SK-N-SH (cell line): Measurements from ENCODE around the gene ZSCAN25.

Experiments used
- CHD2 ChIP-seq: fragments of 150-350 bp; IDR thresholded peaks from 2 replicates; pipeline ENCODE4 v1.6.1; 2018; ENCODE audit warnings: low read length; ENCODE audit not compliant: partially characterized antibody
- EP300 ChIP-seq, 2 experiments: IDR thresholded peaks; 2 replicates each; pipeline versions ENCODE4 v1.4.0 to v1.6.1; 2012; ENCODE audit warnings: borderline replicate concordance in 1 of 2, low read depth in 1 of 2, low read length in 1 of 2
- MXI1 ChIP-seq: IDR thresholded peaks from 2 replicates; pipeline ENCODE4 v1.6.1; 2012; ENCODE audit warnings: mild to moderate bottlenecking, low read depth, low read length, improper control_type of control experiment
- POLR2AphosphoS5 ChIP-seq: IDR thresholded peaks from 2 replicates; pipeline ENCODE4 v1.6.1; 2012; ENCODE audit warnings: low read depth, low read length
- RAD21 ChIP-seq: IDR thresholded peaks from 2 replicates; pipeline ENCODE4 v1.6.1; 2012; ENCODE audit warnings: mild to moderate bottlenecking, low read length
- RCOR1 ChIP-seq: fragments of 150-350 bp; IDR thresholded peaks from 2 replicates; pipeline ENCODE4 v1.6.1; 2017; ENCODE audit warnings: antibody characterized with exemption, low read length
- RFX5 ChIP-seq: IDR thresholded peaks from 2 replicates; pipeline ENCODE4 v1.6.1; 2012; ENCODE audit warnings: mild to moderate bottlenecking, improper control_type of control experiment, low read length
- RXRA ChIP-seq: IDR thresholded peaks from 2 replicates; pipeline ENCODE4 v1.4.0; 2012; ENCODE audit warnings: low read depth, mild to moderate bottlenecking, borderline replicate concordance
- SIN3A ChIP-seq: IDR thresholded peaks from 2 replicates; pipeline ENCODE4 v1.6.1; 2012; ENCODE audit warnings: low read depth, mild to moderate bottlenecking, low read length, moderate library complexity, borderline replicate concordance
- SMC3 ChIP-seq: IDR thresholded peaks from 2 replicates; pipeline ENCODE4 v1.6.1; 2012; ENCODE audit warnings: low read depth, low read length, improper control_type of control experiment
- TAF1 ChIP-seq: IDR thresholded peaks from 2 replicates; pipeline ENCODE4 v1.6.1; 2012; ENCODE audit warnings: low read depth, mild to moderate bottlenecking, low read length, moderate library complexity, borderline replicate concordance
- USF2 ChIP-seq: fragments of 150-350 bp; IDR thresholded peaks from 2 replicates; pipeline ENCODE4 v1.6.1; 2017; ENCODE audit warnings: antibody characterized with exemption, low read length, low read depth, borderline replicate concordance
- YY1 ChIP-seq: IDR thresholded peaks from 2 replicates; pipeline ENCODE4 v1.4.0; 2012; ENCODE audit warnings: low read depth, mild to moderate bottlenecking
- TF ChIP-seq, protein P1 (sequence below): fragments of 200-600 bp; sonication (generic); IDR thresholded peaks from 2 replicates; pipeline ENCODE4 v1.6.1; 2017; ENCODE audit warnings: antibody characterized with exemption, mild to moderate bottlenecking, moderate library complexity

DNA sequence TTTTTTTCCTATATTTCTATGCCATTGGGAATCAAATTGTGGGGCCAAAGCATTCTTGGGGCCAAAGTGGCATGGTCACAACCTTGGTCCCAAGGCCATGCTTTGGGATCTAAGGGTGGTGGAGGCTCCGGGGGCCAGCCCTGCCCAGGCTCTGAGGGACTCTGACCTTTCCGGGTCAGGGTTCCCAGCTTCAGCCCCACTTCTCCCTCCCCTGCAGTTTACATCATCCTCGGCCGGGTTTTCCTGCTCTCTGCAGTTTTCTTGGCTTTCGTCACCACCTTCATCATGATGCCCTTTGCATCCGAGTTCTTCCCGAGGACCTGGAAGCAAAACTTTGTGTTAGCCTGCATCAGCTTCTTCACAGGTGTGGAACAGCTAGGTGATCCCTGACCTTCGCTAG is 10.2 kb upstream of the ZSCAN25 start:
- TF ChIP-seq, protein P1, sequence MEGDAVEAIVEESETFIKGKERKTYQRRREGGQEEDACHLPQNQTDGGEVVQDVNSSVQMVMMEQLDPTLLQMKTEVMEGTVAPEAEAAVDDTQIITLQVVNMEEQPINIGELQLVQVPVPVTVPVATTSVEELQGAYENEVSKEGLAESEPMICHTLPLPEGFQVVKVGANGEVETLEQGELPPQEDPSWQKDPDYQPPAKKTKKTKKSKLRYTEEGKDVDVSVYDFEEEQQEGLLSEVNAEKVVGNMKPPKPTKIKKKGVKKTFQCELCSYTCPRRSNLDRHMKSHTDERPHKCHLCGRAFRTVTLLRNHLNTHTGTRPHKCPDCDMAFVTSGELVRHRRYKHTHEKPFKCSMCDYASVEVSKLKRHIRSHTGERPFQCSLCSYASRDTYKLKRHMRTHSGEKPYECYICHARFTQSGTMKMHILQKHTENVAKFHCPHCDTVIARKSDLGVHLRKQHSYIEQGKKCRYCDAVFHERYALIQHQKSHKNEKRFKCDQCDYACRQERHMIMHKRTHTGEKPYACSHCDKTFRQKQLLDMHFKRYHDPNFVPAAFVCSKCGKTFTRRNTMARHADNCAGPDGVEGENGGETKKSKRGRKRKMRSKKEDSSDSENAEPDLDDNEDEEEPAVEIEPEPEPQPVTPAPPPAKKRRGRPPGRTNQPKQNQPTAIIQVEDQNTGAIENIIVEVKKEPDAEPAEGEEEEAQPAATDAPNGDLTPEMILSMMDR, result no peak
- TF ChIP-seq RAD21 (no peak), RFX5 (no peak), SIN3A (no peak), USF2 (no peak), POLR2AphosphoS5 (no peak), MXI1 (no peak), RCOR1 (no peak), RXRA (no peak), CHD2 (no peak), YY1 (no peak), TAF1 (no peak), SMC3 (no peak), EP300 (IDR thresholded peaks at IDR 0.05; ENCODE audit: borderline replicate concordance in 1 of 2, low read depth in 1 of 2, low read length in 1 of 2) (no peak)
